HepG2 (cell line): Measurements from ENCODE around the gene INTS14. TPM values are rescaled to one million over a fixed set of nuclear protein-coding genes. Genes with fewer than 3 reads are reported as not detected.
A peak's percentile ranks its signal among the peaks of the same experiment; 100 is the strongest.

ENCODE experiments used
- ATAC-seq: fragments of 200-7000 bp; cut with Tn5 transposase; 3 replicates; pipeline ENCODE4 v1.9.1; 2020; ENCODE audit warnings: mild to moderate bottlenecking, moderate library complexity
- BruUV-seq: library from RNA; stranded (reverse); fragments of 400-500 nt; replicated peaks from 2 replicates; lab custom pipeline; 2021; lab: Mats Ljungman, UMichigan
- CTCF ChIA-PET: fragments of 300-600 bp; formaldehyde crosslinking; extraction: SDS; loops from one replicate; lab custom pipeline; 2021; ENCODE audit warnings: low total read pairs, inconsistent platforms, low intra/inter-chr PET ratio; lab: Yijun Ruan, JAX
- POLR2A ChIA-PET: fragments of 350-600 bp; sonication (Branson Sonifier 250); formaldehyde crosslinking; loops from one replicate; lab custom pipeline; 2020; ENCODE audit warnings: antibody characterized with exemption, inconsistent platforms; lab: Yijun Ruan, JAX
- DNase-seq: peaks from one replicate; pipeline ENCODE4 v3.0.0-alpha.2; 2015; ENCODE audit warnings: low spot score
- FAIRE-seq: peaks from 3 replicates; lab custom pipeline; 2011; peaks lifted over from hg19 to GRCh38; lab: Jason Lieb, UNC
- H2AFZ ChIP-seq: one replicate; pipeline ENCODE4 v1.6.1; 2011; ENCODE audit warnings: low read length, inconsistent platforms
- H3K27ac ChIP-seq: fragments of 300-600 bp; 3 replicates; pipeline ENCODE4 v1.8.0; 2011; ENCODE audit warnings: mixed run types, mild to moderate bottlenecking, mixed read lengths, low read length, inconsistent platforms; ENCODE audit not compliant: insufficient read depth; ENCODE audit errors: extremely low read length
- H3K27me3 ChIP-seq, 2 experiments: fragments of 200-600 bp in 1 of 2; 2 replicates in 1 of 2; 3 replicates in 1 of 2; pipeline versions ENCODE4 v1.6.0 to v1.8.0; 2011; ENCODE audit warnings: low read length in 2 of 2, mild to moderate bottlenecking in 2 of 2, moderate library complexity in 2 of 2, inconsistent platforms in 1 of 2; ENCODE audit not compliant: insufficient read depth in 2 of 2, control insufficient read depth in 1 of 2
- H3K36me3 ChIP-seq, 2 experiments: fragments of 200-600 bp in 1 of 2; replicated peaks in 1 of 2; 2 replicates in 1 of 2; 3 replicates in 1 of 2; pipeline versions ENCODE4 v1.5.1 to v1.8.0; 2011; ENCODE audit warnings: low read length in 2 of 2, inconsistent platforms in 1 of 2; ENCODE audit not compliant: insufficient read depth in 2 of 2, control insufficient read depth in 1 of 2
- H3K4me1 ChIP-seq: 2 replicates; pipeline ENCODE4 v1.5.1; 2012; ENCODE audit warnings: low read length, inconsistent platforms; ENCODE audit not compliant: insufficient read depth
- H3K4me2 ChIP-seq: 2 replicates; pipeline ENCODE4 v1.6.0; 2011; ENCODE audit warnings: low read depth, low read length, inconsistent platforms
- H3K4me3 ChIP-seq, 3 experiments: fragments of 200-600 bp in 1 of 3; sonication (generic), shearing (Covaris generic) in 1 of 3; replicated peaks in 1 of 3; 2 replicates each; pipeline ENCODE4 v1.5.1; 2011 to 2016; ENCODE audit warnings: low read length in 3 of 3, inconsistent platforms in 2 of 3, low read depth in 2 of 3, mild to moderate bottlenecking in 2 of 3, control low read depth in 1 of 3, mixed read lengths in 1 of 3; ENCODE audit not compliant: insufficient read depth in 1 of 3
- H3K79me2 ChIP-seq: one replicate; pipeline ENCODE4 v1.6.1; 2011; ENCODE audit warnings: low read length, inconsistent platforms; ENCODE audit not compliant: insufficient read depth
- H3K9ac ChIP-seq: 2 replicates; pipeline ENCODE4 v1.6.0; 2011; ENCODE audit warnings: mild to moderate bottlenecking, low read depth, low read length, inconsistent platforms; ENCODE audit not compliant: insufficient read depth
- H3K9me3 ChIP-seq: 2 replicates; pipeline ENCODE4 v1.5.1; 2012; ENCODE audit warnings: mild to moderate bottlenecking, low read length
- H4K20me1 ChIP-seq: 2 replicates; pipeline ENCODE4 v1.6.0; 2011; ENCODE audit warnings: inconsistent platforms, mild to moderate bottlenecking, low read length, moderate library complexity; ENCODE audit not compliant: insufficient read depth
- POLR2G ChIP-seq: fragments of 200-400 bp; formaldehyde crosslinking; IDR thresholded peaks from 2 replicates; pipeline ENCODE4 v1.6.1; 2018; ENCODE audit warnings: mild to moderate bottlenecking, low read depth, low read length, moderate library complexity
- RBM22 ChIP-seq: fragments of 200-400 bp; formaldehyde crosslinking; optimal IDR thresholded peaks from 2 replicates; pipeline ENCODE3; 2017; ENCODE audit warnings: mild to moderate bottlenecking, low read length, moderate library complexity
- TCF12 ChIP-seq, 2 experiments: fragments of 450-650 bp in 1 of 2; sonication (generic) in 1 of 2; formaldehyde crosslinking in 1 of 2; IDR thresholded peaks; 2 replicates each; pipeline versions ENCODE4 v1.6.1 to v1.8.0; 2017 to 2022; ENCODE audit warnings: antibody characterized with exemption in 1 of 2, mild to moderate bottlenecking in 1 of 2, missing genetic modification reagents in 1 of 2, moderate library complexity in 1 of 2
- XBP1 ChIP-seq: sonication (generic); formaldehyde crosslinking; IDR thresholded peaks from 2 replicates; pipeline ENCODE4 v1.5.0; 2020; ENCODE audit warnings: missing genetic modification reagents
- ZNF3 ChIP-seq: IDR thresholded peaks from 2 replicates; pipeline ENCODE4 v1.7.0; 2017; ENCODE audit warnings: inconsistent platforms
- WGBS: methylation state at CpG from one replicate; pipeline ENCODE4 v1.1.6; 2017; ENCODE audit warnings: low lambda C conversion rate; 5-methylcytosine and 5-hydroxymethylcytosine counted together
- in situ Hi-C: cut with HindIII; loops from 2 replicates; pipeline ENCODE4 v1.10.0; 2017; ENCODE audit warnings: low pct_unique_long_range_greater_than_20kb; ENCODE audit not compliant: extremely low pct_ligation_motif_present
- intact Hi-C: fragments of 100-400 bp; cut with micrococcal nuclease; formaldehyde crosslinking; loops from one replicate; pipeline ENCODE4 v1.10.0; 2022; ENCODE audit not compliant: unreplicated experiment
- polyA plus RNA-seq, 8 experiments: library from polyadenylated mRNA; depleted of rRNA in 3 of 8; stranded (reverse) in 7 of 8; unstranded in 1 of 8; fragments of >200 nt; fragmentation: Illumina TruSeq in 4 of 8; extraction: Trizol in 4 of 8; gene quantifications; 2 replicates each; pipeline versions ENCODE4 v1.2.1 to v1.2.3, GENCODE V29; 2011 to 2016; ENCODE audit warnings: low read depth in 4 of 8, missing spikeins in 1 of 8, mixed read lengths in 1 of 8; ENCODE audit not compliant: insufficient read depth in 1 of 8
- total RNA-seq, 5 experiments: library from RNA; depleted of rRNA; stranded (reverse); fragments of >200 nt; fragmentation: Illumina TruSeq; extraction: Trizol; gene quantifications; 2 replicates each; pipeline ENCODE4 v1.2.3, GENCODE V29; 2016; ENCODE audit warnings: low read depth in 1 of 5
- TF ChIP-seq, protein P1 (sequence below): sonication (generic); formaldehyde crosslinking; IDR thresholded peaks from 2 replicates; pipeline ENCODE4 v1.4.0; 2020; ENCODE audit warnings: mild to moderate bottlenecking, low read depth, missing genetic modification reagents
- TF ChIP-seq, protein P2 (sequence below): sonication (generic); formaldehyde crosslinking; IDR thresholded peaks from 2 replicates; pipeline ENCODE4 v1.4.0; 2020; ENCODE audit warnings: missing genetic modification reagents, borderline replicate concordance

The INTS14 gene
- total and polyA plus RNA-seq, 2 of the 13 experiments (the other 11 are each of a cell fraction or from before 2014, with no cell fraction given): 41.4 to 52.0 TPM

DNA sequence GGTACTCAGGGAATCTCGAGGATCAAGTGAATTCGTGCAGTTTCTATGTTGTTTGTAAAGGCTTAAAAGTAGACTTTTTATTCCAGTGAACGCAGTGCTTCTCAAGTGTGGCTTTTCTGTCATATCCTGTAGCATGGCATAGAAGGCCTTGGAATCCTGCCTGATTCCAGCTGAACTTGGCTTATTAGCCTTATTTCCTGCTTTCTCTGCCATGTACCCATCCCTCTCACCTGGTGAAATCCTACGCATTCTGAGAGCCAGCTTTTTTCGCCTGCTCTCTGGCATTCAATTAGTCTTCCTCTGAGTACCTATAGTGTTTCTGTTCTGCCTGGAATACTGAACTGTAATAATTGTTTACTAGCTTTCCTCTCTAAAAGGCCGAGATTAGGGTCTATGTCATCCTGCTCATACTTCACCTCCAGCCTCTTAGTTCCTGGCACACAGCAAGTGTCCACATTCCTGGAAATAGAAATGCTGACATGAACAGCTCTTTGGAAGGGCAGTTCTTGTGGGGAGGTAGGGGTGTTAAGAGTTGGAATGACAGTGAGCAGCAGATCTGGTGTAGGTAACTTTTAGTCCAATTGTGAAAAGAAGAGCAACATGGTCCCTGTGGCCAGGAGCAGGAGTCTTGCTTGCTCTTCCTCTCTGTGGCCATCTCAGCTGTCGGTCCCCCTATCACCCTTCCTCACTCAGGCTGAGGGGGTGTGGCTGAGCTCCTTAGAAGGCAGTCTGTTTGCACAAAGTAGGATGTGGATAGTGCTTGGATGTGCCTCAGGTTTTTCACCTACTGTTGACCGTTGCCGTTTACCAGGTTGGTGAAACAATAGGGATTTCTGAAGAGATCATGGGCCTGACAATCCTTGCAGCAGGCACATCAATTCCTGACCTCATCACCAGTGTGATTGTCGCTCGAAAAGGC lies 41.2 kb upstream of the INTS14 start:
- H3K4me1 ChIP-seq: no peaks in the 10 kb centered on the region
- no peak overlapping the region for H3K4me2 ChIP-seq
- H4K20me1 ChIP-seq: no peaks in the 10 kb centered on the region
- in situ Hi-C loops: no loop called here
- DNase-seq (no peak), ATAC-seq (no peak; the same call in 2 of the 3 replicates), FAIRE-seq (no peak)
- WGBS: 96% methylated on average over 10 of the region's 11 CpGs
- no peak overlapping the region for H3K9ac ChIP-seq
- ChIA-PET CTCF (no interaction called here), POLR2A (no interaction called here)
- no peaks in the 10 kb centered on the region for H3K79me2 ChIP-seq
- no peaks in the 10 kb centered on the region; a peak in 1 of 5 replicates for H3K27me3 ChIP-seq
- intact Hi-C loops: no loop called here
- H3K27ac ChIP-seq: no peak overlapping the region
- TF ChIP-seq TCF12 (IDR thresholded peaks at IDR 0.05) (no peak), TCF12 (CRISPR knock-in tag; IDR thresholded peaks at IDR 0.05) (no peak), RBM22 (peak; percentile 41)
- TF ChIP-seq, protein P1, sequence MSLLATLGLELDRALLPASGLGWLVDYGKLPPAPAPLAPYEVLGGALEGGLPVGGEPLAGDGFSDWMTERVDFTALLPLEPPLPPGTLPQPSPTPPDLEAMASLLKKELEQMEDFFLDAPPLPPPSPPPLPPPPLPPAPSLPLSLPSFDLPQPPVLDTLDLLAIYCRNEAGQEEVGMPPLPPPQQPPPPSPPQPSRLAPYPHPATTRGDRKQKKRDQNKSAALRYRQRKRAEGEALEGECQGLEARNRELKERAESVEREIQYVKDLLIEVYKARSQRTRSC (CRISPR knock-in tag): no peak
- H2AFZ ChIP-seq: no peak overlapping the region
- no peaks in the 10 kb centered on the region for H3K9me3 ChIP-seq
- no peak overlapping the region for H3K4me3 ChIP-seq
- BruUV-seq: no TSS peak
- peaks cover 3 to 13% of the 10 kb centered on the region in 2 experiments; a peak in 3 of 5 replicates for H3K36me3 ChIP-seq

DNA sequence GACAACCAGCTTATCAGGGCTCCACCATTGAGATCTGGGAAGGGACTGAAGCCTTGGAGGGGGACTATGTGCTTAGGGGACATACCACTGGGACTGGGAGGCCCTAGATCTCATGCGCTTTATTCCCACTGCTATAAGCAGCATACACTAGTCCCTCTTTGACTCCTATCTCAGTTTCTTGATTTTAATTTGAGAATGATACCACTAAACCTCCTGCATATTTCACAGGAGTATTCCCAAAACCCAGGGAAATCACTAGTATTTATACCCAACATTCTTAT lies 40.1 kb upstream of the INTS14 start:
- Histone ChIP-seq H3K9me3 (no peaks in the 10 kb centered on the region), H3K79me2 (no peaks in the 10 kb centered on the region), H2AFZ (no peak overlapping the region), H3K9ac (no peak overlapping the region), H3K27ac (no peak overlapping the region), H4K20me1 (no peaks in the 10 kb centered on the region), H3K36me3 (peaks cover 2 to 10% of the 10 kb centered on the region in 2 experiments; a peak in 3 of 5 replicates), H3K4me1 (no peaks in the 10 kb centered on the region), H3K4me2 (no peak overlapping the region), H3K4me3 (no peak overlapping the region), H3K27me3 (no peaks in the 10 kb centered on the region; a peak in 1 of 5 replicates)
- CTCF ChIA-PET: no interaction called here
- POLR2A ChIA-PET: no interaction called here
- intact Hi-C loops: no loop called here
- no peak for FAIRE-seq
- 93% methylated on average over 1 of the region's 1 CpG for WGBS
- TF ChIP-seq POLR2G: 0 out of 2 replicates have a peak, but pooled peaks have one; percentile 30
- no peak for TF ChIP-seq ZNF3 (CRISPR knock-in tag)
- TF ChIP-seq, protein P2, sequence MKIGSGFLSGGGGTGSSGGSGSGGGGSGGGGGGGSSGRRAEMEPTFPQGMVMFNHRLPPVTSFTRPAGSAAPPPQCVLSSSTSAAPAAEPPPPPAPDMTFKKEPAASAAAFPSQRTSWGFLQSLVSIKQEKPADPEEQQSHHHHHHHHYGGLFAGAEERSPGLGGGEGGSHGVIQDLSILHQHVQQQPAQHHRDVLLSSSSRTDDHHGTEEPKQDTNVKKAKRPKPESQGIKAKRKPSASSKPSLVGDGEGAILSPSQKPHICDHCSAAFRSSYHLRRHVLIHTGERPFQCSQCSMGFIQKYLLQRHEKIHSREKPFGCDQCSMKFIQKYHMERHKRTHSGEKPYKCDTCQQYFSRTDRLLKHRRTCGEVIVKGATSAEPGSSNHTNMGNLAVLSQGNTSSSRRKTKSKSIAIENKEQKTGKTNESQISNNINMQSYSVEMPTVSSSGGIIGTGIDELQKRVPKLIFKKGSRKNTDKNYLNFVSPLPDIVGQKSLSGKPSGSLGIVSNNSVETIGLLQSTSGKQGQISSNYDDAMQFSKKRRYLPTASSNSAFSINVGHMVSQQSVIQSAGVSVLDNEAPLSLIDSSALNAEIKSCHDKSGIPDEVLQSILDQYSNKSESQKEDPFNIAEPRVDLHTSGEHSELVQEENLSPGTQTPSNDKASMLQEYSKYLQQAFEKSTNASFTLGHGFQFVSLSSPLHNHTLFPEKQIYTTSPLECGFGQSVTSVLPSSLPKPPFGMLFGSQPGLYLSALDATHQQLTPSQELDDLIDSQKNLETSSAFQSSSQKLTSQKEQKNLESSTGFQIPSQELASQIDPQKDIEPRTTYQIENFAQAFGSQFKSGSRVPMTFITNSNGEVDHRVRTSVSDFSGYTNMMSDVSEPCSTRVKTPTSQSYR: no peak
- no peak for TF ChIP-seq XBP1 (CRISPR knock-in tag)
- BruUV-seq: no TSS peak
- no peak for ATAC-seq
- DNase-seq: no peak
- in situ Hi-C loops: no loop called here
